PC-9 (cell line): ENCODE measurements around the gene ARHGAP18. TPM values are rescaled to one million over a fixed set of nuclear protein-coding genes. Genes with fewer than 3 reads are reported as not detected.

Source experiments
- BruUV-seq: library from RNA; stranded (reverse); fragments of 400-500 nt; replicated peaks from 2 replicates; lab custom pipeline; 2021; lab: Mats Ljungman, UMichigan
- CTCF ChIA-PET: fragments of 300-600 bp; sonication (Branson Sonifier 250); formaldehyde crosslinking; loops from one replicate; lab custom pipeline; 2022; ENCODE audit warnings: antibody characterized with exemption; lab: Charles Lee
- POLR2A ChIA-PET: fragments of 300-600 bp; sonication (Branson Sonifier 250); formaldehyde crosslinking; loops from one replicate; lab custom pipeline; 2022; ENCODE audit warnings: antibody characterized with exemption; ENCODE audit not compliant: unreplicated experiment; lab: Charles Lee
- DNase-seq, 2 experiments: peaks; one replicate each; pipeline versions ENCODE4 v3.0.0 to v3.0.0-alpha.2; 2015 to 2022; ENCODE audit warnings: mixed read lengths in 1 of 2
- H2AFZ ChIP-seq: fragments of 200-600 bp; sonication (generic); 2 replicates; pipeline ENCODE4 v1.8.1; 2017; ENCODE audit warnings: antibody characterized with exemption
- H3F3A ChIP-seq: fragments of 200-600 bp; sonication (generic); 2 replicates; pipeline ENCODE4 v1.8.1; 2017; ENCODE audit warnings: antibody characterized with exemption, mild to moderate bottlenecking, low read depth; ENCODE audit not compliant: insufficient read depth
- H3K27ac ChIP-seq: fragments of 200-600 bp; sonication (generic); 2 replicates; pipeline ENCODE4 v1.6.1; 2016; ENCODE audit warnings: mixed run types
- H3K27me3 ChIP-seq: fragments of 200-600 bp; sonication (generic); 2 replicates; pipeline ENCODE4 v1.6.1; 2016; ENCODE audit warnings: low read depth, mixed run types; ENCODE audit not compliant: insufficient read depth
- H3K36me3 ChIP-seq: fragments of 200-600 bp; sonication (generic); 2 replicates; pipeline ENCODE4 v1.6.1; 2016; ENCODE audit warnings: low read depth, mixed run types
- H3K4me1 ChIP-seq: fragments of 200-600 bp; sonication (generic); replicated peaks from 2 replicates; pipeline ENCODE4 v1.6.1; 2016; ENCODE audit warnings: mixed run types; ENCODE audit not compliant: insufficient read depth
- H3K4me2 ChIP-seq: fragments of 200-600 bp; sonication (generic); 2 replicates; pipeline ENCODE4 v1.6.1; 2017; ENCODE audit warnings: mixed run types
- H3K4me3 ChIP-seq: fragments of 200-600 bp; sonication (generic); 2 replicates; pipeline ENCODE4 v1.6.1; 2016; ENCODE audit warnings: mixed run types
- H3K79me2 ChIP-seq: fragments of 200-600 bp; sonication (generic); 2 replicates; pipeline ENCODE4 v1.6.1; 2017; ENCODE audit warnings: low read depth, mixed run types
- H3K9me2 ChIP-seq: fragments of 200-600 bp; sonication (generic); 2 replicates; pipeline ENCODE4 v1.8.1; 2017; ENCODE audit warnings: mild to moderate bottlenecking; ENCODE audit not compliant: insufficient read depth
- H3K9me3 ChIP-seq: fragments of 200-600 bp; sonication (generic); 2 replicates; pipeline ENCODE4 v1.8.1; 2016; ENCODE audit warnings: low read depth; ENCODE audit not compliant: insufficient read depth
- H4K20me1 ChIP-seq: fragments of 200-600 bp; sonication (generic); 2 replicates; pipeline ENCODE4 v1.8.1; 2017; ENCODE audit not compliant: insufficient read depth
- EZH2 ChIP-seq: fragments of 200-600 bp; sonication (generic); IDR thresholded peaks from 2 replicates; pipeline ENCODE4 v1.8.0; 2017; ENCODE audit warnings: antibody characterized with exemption, low read depth
- intact Hi-C: fragments of 100-400 bp; cut with micrococcal nuclease; formaldehyde crosslinking; loops from one replicate; pipeline ENCODE4 v1.10.0; 2022; ENCODE audit not compliant: unreplicated experiment
- total RNA-seq: library from RNA; stranded (reverse); gene quantifications from 2 replicates; pipeline ENCODE4 v1.2.3, GENCODE V29; 2021
- TF ChIP-seq, protein P1 (sequence below): fragments of 200-600 bp; sonication (generic); conservative IDR thresholded peaks from 2 replicates; pipeline ENCODE4 v1.6.1; 2017; ENCODE audit warnings: mixed run types, antibody characterized with exemption, mild to moderate bottlenecking, moderate library complexity

The ARHGAP18 gene
- total RNA-seq, 1 experiment from 2014 or later, result 15.0 TPM

DNA sequence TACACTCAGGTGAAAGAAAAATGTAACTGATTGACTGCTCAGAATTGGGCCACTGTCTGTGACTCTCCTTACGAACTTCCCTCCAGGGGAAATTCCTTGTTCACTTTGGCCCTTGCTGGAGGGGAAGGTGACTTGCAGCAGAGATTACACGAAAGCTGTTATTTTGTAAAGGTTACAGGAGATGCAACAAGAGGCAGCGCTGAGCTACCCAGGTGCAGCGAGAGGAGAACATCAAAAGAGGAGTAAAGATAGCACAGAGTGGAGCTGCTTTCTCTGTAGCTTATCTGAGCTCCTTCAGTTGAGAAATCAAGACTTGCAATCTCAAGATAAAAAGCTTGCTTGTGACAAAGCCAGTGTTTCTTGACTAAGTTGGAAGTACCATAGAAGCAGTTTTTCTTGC is 144.6 kb downstream of the ARHGAP18 start:
- Histone ChIP-seq H3K4me1 (no peaks in the 10 kb centered on the region), H4K20me1 (no peaks in the 10 kb centered on the region), H3K4me3 (no peak overlapping the region), H3K9me3 (no peaks in the 10 kb centered on the region), H3K27me3 (no peaks in the 10 kb centered on the region), H3K36me3 (no peaks in the 10 kb centered on the region), H3K79me2 (no peaks in the 10 kb centered on the region), H3K9me2 (no peaks in the 10 kb centered on the region; the same call in 1 of the 2 replicates), H3K4me2 (no peak overlapping the region), H3K27ac (no peak overlapping the region), H3F3A (no peaks in the 10 kb centered on the region), H2AFZ (no peak overlapping the region)
- BruUV-seq, result no TSS peak
- no peak for TF ChIP-seq EZH2
- TF ChIP-seq, protein P1, sequence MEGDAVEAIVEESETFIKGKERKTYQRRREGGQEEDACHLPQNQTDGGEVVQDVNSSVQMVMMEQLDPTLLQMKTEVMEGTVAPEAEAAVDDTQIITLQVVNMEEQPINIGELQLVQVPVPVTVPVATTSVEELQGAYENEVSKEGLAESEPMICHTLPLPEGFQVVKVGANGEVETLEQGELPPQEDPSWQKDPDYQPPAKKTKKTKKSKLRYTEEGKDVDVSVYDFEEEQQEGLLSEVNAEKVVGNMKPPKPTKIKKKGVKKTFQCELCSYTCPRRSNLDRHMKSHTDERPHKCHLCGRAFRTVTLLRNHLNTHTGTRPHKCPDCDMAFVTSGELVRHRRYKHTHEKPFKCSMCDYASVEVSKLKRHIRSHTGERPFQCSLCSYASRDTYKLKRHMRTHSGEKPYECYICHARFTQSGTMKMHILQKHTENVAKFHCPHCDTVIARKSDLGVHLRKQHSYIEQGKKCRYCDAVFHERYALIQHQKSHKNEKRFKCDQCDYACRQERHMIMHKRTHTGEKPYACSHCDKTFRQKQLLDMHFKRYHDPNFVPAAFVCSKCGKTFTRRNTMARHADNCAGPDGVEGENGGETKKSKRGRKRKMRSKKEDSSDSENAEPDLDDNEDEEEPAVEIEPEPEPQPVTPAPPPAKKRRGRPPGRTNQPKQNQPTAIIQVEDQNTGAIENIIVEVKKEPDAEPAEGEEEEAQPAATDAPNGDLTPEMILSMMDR, result no peak
- ChIA-PET CTCF (no interaction called here), POLR2A (no interaction called here)
- no peak for DNase-seq
- intact Hi-C loops, result no loop called here

DNA sequence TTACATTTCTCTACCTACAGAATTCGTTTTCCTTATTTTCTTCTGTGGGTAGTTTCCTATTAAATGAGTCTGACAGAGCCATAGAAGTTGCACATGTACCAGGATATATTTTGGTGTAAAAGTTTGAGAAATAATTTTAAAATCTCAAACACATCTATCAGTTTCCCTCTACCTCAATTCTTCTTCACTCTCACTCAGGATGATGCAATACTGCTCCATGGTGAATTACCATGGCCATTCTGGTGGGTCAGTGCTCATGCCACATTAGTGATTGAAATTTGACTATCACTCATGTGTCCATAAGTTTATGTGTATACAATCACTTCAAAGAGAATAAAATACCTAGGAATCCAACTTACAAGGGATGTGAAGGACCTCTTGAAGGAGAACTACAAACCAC is 151.7 kb downstream of the ARHGAP18 start:
- POLR2A ChIA-PET, result no interaction called here
- TF ChIP-seq, protein P1, result no peak
- no peak for TF ChIP-seq EZH2
- no peaks in the 10 kb centered on the region for H3K36me3 ChIP-seq
- H3K27me3 ChIP-seq, result no peaks in the 10 kb centered on the region
- intact Hi-C loops, result no loop called here
- H4K20me1 ChIP-seq, result no peaks in the 10 kb centered on the region
- no peaks in the 10 kb centered on the region for H3K9me3 ChIP-seq
- H3K27ac ChIP-seq, result no peak overlapping the region
- H2AFZ ChIP-seq, result no peak overlapping the region
- DNase-seq, result no peak
- CTCF ChIA-PET, result no interaction called here
- BruUV-seq, result no TSS peak
- H3K79me2 ChIP-seq, result no peaks in the 10 kb centered on the region
- H3F3A ChIP-seq, result no peaks in the 10 kb centered on the region
- no peak overlapping the region for H3K4me3 ChIP-seq
- H3K4me2 ChIP-seq, result no peak overlapping the region
- H3K4me1 ChIP-seq, result no peaks in the 10 kb centered on the region
- H3K9me2 ChIP-seq, result no peaks in the 10 kb centered on the region

DNA sequence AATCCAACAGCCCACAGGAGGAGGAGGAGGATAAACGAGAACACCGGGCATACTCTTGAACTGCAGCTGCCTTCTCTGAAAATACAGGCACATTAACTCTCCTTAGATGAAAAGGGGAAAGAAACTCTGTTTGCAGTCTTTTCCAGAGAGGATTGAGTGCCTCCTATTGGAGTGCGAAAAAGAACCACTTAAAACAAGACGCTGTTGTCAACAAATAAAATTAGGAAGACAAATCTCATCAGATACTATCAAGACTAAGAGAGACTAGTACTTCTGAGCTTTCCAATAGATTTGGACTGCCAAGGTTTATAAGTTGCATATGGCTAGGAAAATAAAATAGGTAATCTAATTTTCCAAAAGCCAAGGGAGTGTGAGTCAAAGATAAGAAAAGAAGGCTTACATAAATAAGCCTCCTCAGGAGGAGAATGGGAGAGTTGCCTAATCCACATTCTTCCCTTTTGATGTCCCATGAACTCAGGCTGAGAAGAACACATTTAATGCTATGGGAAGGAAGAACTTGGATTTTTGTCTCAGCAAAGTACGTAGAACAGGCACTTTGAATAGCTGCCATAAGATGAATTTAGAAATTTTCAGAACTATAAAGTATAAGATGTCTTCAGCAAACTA is 154.7 kb downstream of the ARHGAP18 start:
- no peaks in the 10 kb centered on the region for H3K79me2 ChIP-seq
- H3F3A ChIP-seq, result no peaks in the 10 kb centered on the region
- TF ChIP-seq EZH2, result no peak
- TF ChIP-seq, protein P1, result no peak
- intact Hi-C loops, result no loop called here
- DNase-seq, result no peak
- CTCF ChIA-PET, result no interaction called here
- H3K36me3 ChIP-seq, result no peaks in the 10 kb centered on the region
- no peaks in the 10 kb centered on the region for H4K20me1 ChIP-seq
- no peaks in the 10 kb centered on the region for H3K9me2 ChIP-seq
- H3K4me2 ChIP-seq, result no peak overlapping the region
- H3K9me3 ChIP-seq, result no peaks in the 10 kb centered on the region
- no peak overlapping the region for H3K4me3 ChIP-seq
- H3K27ac ChIP-seq, result no peak overlapping the region
- POLR2A ChIA-PET, result no interaction called here
- BruUV-seq, result no TSS peak
- H2AFZ ChIP-seq, result no peak overlapping the region
- no peaks in the 10 kb centered on the region for H3K4me1 ChIP-seq
- no peaks in the 10 kb centered on the region for H3K27me3 ChIP-seq
